Hepatocyte (in vitro differentiated cells): ENCODE measurements around the gene C19orf47. TPM values are rescaled to one million over a fixed set of nuclear protein-coding genes. Genes with fewer than 3 reads are reported as not detected.

Experiments used
- DNase-seq: peaks from one replicate; pipeline ENCODE4 v3.0.0-alpha.2; 2016; ENCODE audit warnings: low spot score
- H2AFZ ChIP-seq: fragments of 200-600 bp; sonication (generic); 2 replicates; pipeline ENCODE4 v1.6.0; 2016; ENCODE audit warnings: antibody characterized with exemption, mild to moderate bottlenecking
- H3K27ac ChIP-seq: fragments of 200-600 bp; sonication (generic); 2 replicates; pipeline ENCODE4 v1.5.1; 2016; ENCODE audit warnings: mild to moderate bottlenecking
- H3K27me3 ChIP-seq: fragments of 200-600 bp; sonication (generic); 2 replicates; pipeline ENCODE4 v1.6.1; 2016
- H3K36me3 ChIP-seq: fragments of 200-600 bp; sonication (generic); replicated peaks from 2 replicates; pipeline ENCODE4 v1.5.1; 2016; ENCODE audit warnings: low read depth; ENCODE audit not compliant: insufficient read depth
- H3K4me1 ChIP-seq: fragments of 200-600 bp; sonication (generic); 2 replicates; pipeline ENCODE4 v1.5.1; 2016; ENCODE audit warnings: mild to moderate bottlenecking, moderate library complexity; ENCODE audit not compliant: insufficient read depth
- H3K4me2 ChIP-seq: fragments of 200-600 bp; sonication (generic); 2 replicates; pipeline ENCODE4 v1.6.0; 2016
- H3K4me3 ChIP-seq: fragments of 200-600 bp; sonication (generic); 2 replicates; pipeline ENCODE4 v1.5.1; 2016; ENCODE audit warnings: mild to moderate bottlenecking
- H3K79me2 ChIP-seq: fragments of 200-600 bp; sonication (generic); 2 replicates; pipeline ENCODE4 v1.6.0; 2017; ENCODE audit warnings: mild to moderate bottlenecking
- H3K9me2 ChIP-seq: fragments of 200-600 bp; sonication (generic); replicated peaks from 2 replicates; pipeline ENCODE4 v1.6.0; 2017; ENCODE audit warnings: mild to moderate bottlenecking; ENCODE audit not compliant: insufficient read depth
- H3K9me3 ChIP-seq: fragments of 200-600 bp; sonication (generic); 2 replicates; pipeline ENCODE4 v1.5.1; 2016; ENCODE audit warnings: low read depth, mild to moderate bottlenecking
- H4K20me1 ChIP-seq: fragments of 200-600 bp; sonication (generic); 2 replicates; pipeline ENCODE4 v1.6.0; 2016; ENCODE audit warnings: mild to moderate bottlenecking; ENCODE audit not compliant: insufficient read depth, poor library complexity, severe bottlenecking
- CTCF ChIP-seq: fragments of 200-600 bp; sonication (generic); IDR thresholded peaks from 2 replicates; pipeline ENCODE4 v1.5.1; 2016; ENCODE audit warnings: antibody characterized with exemption, mild to moderate bottlenecking; ENCODE audit not compliant: poor library complexity
- EZH2 ChIP-seq: fragments of 200-600 bp; sonication (generic); IDR thresholded peaks from 2 replicates; pipeline ENCODE4 v1.6.1; 2016; ENCODE audit warnings: antibody characterized with exemption, mild to moderate bottlenecking, borderline replicate concordance
- EZH2phosphoT487 ChIP-seq: fragments of 200-600 bp; sonication (generic); IDR thresholded peaks from one replicate; pipeline ENCODE4 v1.6.1; 2018; ENCODE audit warnings: antibody characterized with exemption, mild to moderate bottlenecking, low read depth, moderate library complexity; ENCODE audit not compliant: unreplicated experiment, severe bottlenecking
- whole genome bisulfite sequencing: methylation state at CpG from one replicate; pipeline ENCODE4 v1.1.6; 2016; ENCODE audit warnings: low lambda C conversion rate; ENCODE audit errors: missing lambda C conversion rate; 5-methylcytosine and 5-hydroxymethylcytosine counted together
- polyA plus RNA-seq: library from polyadenylated mRNA; unstranded; fragments of >200 nt; fragmentation: Nextera tagmentation; extraction: Ambion mirVana; gene quantifications from 2 replicates; pipeline ENCODE4 v1.2.1, GENCODE V29; 2016
- total RNA-seq: library from RNA; depleted of rRNA; stranded (reverse); fragments of >200 nt; gene quantifications from 2 replicates; pipeline ENCODE4 v1.2.3, GENCODE V29; 2014

The C19orf47 gene
- total and polyA plus RNA-seq, 2 experiments from 2014 or later: 7.4 to 9.8 TPM

DNA sequence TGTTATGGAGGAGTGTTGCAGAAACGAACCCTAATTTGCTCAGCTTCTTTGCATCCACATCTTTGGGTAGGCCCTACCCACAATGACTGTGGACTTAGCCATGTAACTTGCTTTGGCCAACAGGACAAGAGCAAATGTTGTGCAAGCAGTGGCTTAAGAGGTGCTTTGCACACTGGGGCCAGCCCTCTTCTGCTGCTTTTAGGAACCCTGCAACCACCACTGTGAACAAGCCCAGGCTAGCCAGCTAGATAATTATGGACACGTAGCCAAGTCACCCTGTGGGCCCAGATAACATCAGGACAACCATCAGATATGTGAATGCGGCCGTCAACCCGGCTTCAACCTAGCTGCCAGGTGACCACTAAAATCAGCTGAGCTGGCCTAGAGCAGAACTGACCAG, 17.1 kb downstream of the C19orf47 start:
- H3K36me3 ChIP-seq: no peaks in the 10 kb centered on the region

DNA sequence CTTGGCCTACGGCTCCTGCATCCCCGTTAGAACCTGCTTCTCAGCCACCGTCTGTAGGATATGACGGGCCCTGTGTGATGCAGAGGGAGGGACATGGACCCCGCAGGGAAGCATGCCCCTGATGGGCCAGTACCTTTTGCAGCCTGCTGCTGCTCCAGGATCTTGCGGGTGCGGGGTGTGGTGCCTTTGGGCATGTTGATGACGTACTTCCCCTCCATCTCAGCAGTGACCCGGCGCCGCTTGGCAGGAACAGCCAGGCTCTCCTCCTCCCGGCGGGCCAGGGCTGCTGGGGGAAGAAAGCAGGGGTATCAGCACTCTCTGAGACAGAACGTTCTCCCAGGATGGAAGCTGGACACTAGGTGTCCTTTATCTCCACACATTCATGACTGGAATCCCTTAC, 22.0 kb downstream of the C19orf47 start:
- no peak overlapping the region for H3K4me2 ChIP-seq
- 98% methylated on average over 14 of the region's 14 CpGs for WGBS
- H4K20me1 ChIP-seq: no peaks in the 10 kb centered on the region
- H3K9me3 ChIP-seq: no peaks in the 10 kb centered on the region
- no peak overlapping the region for H2AFZ ChIP-seq
- no peak for DNase-seq
- H3K27me3 ChIP-seq: no peaks in the 10 kb centered on the region
- H3K79me2 ChIP-seq: no peaks in the 10 kb centered on the region
- no peaks in the 10 kb centered on the region for H3K36me3 ChIP-seq
- H3K4me3 ChIP-seq: no peak overlapping the region
- TF ChIP-seq CTCF (no peak), EZH2phosphoT487 (no peak), EZH2 (no peak)
- no peak overlapping the region for H3K27ac ChIP-seq
- no peaks in the 10 kb centered on the region for H3K9me2 ChIP-seq
- H3K4me1 ChIP-seq: no peaks in the 10 kb centered on the region

More for the DNA sequence above, 17.1 kb downstream of the C19orf47 start:
- Histone ChIP-seq H3K4me2 (no peak overlapping the region), H3K27me3 (no peaks in the 10 kb centered on the region), H2AFZ (no peak overlapping the region), H3K4me3 (no peak overlapping the region), H3K9me2 (no peaks in the 10 kb centered on the region), H3K79me2 (no peaks in the 10 kb centered on the region), H3K4me1 (no peaks in the 10 kb centered on the region), H3K27ac (no peak overlapping the region), H3K9me3 (no peaks in the 10 kb centered on the region), H4K20me1 (no peaks in the 10 kb centered on the region)
- 90% methylated on average over 5 of the region's 5 CpGs for WGBS
- no peak for TF ChIP-seq CTCF
- TF ChIP-seq EZH2phosphoT487: no peak
- no peak for TF ChIP-seq EZH2
- DNase-seq: no peak

GRCh38 chr19:40323705-40324104, 24.5 kb downstream of the C19orf47 start:
- TF ChIP-seq EZH2phosphoT487 (no peak), EZH2 (no peak), CTCF (no peak)
- H2AFZ ChIP-seq: no peak overlapping the region
- H3K79me2 ChIP-seq: no peaks in the 10 kb centered on the region
- 96% methylated on average over 13 of the region's 13 CpGs for WGBS
- H3K27me3 ChIP-seq: no peaks in the 10 kb centered on the region
- H3K9me3 ChIP-seq: no peaks in the 10 kb centered on the region
- no peak for DNase-seq
- no peaks in the 10 kb centered on the region for H4K20me1 ChIP-seq
- no peak overlapping the region for H3K4me3 ChIP-seq
- no peaks in the 10 kb centered on the region for H3K4me1 ChIP-seq
- H3K4me2 ChIP-seq: no peak overlapping the region
- H3K27ac ChIP-seq: no peak overlapping the region
- H3K9me2 ChIP-seq: no peaks in the 10 kb centered on the region
- H3K36me3 ChIP-seq: no peaks in the 10 kb centered on the region
